AG09319 (cell line): ENCODE data around the gene MAVS.
A peak's percentile ranks its signal among the peaks of the same experiment; 100 is the strongest.

Experiments used
- DNase-seq: peaks from one replicate; pipeline ENCODE4 v3.0.0-alpha.2; 2010; ENCODE audit warnings: low read depth; ENCODE audit errors: extremely low read depth
- CTCF ChIP-seq: IDR thresholded peaks from 2 replicates; pipeline ENCODE4 v1.5.1; 2011; ENCODE audit warnings: low read depth, mild to moderate bottlenecking, inconsistent platforms, low read length, moderate library complexity

MAVS gene

GRCh38 chr20:3846740-3847428, at the start of gene MAVS:
Gene MAVS (plus strand): TSS chr20:3846834. CDS start chr20:3854625, 7,791 bp downstream.
- no peak for TF ChIP-seq CTCF
- DNase-seq, result peak; percentile 38

GRCh38 chr20:3797226-3797545, 49.4 kb upstream of the MAVS start:
- no peak for TF ChIP-seq CTCF

DNA sequence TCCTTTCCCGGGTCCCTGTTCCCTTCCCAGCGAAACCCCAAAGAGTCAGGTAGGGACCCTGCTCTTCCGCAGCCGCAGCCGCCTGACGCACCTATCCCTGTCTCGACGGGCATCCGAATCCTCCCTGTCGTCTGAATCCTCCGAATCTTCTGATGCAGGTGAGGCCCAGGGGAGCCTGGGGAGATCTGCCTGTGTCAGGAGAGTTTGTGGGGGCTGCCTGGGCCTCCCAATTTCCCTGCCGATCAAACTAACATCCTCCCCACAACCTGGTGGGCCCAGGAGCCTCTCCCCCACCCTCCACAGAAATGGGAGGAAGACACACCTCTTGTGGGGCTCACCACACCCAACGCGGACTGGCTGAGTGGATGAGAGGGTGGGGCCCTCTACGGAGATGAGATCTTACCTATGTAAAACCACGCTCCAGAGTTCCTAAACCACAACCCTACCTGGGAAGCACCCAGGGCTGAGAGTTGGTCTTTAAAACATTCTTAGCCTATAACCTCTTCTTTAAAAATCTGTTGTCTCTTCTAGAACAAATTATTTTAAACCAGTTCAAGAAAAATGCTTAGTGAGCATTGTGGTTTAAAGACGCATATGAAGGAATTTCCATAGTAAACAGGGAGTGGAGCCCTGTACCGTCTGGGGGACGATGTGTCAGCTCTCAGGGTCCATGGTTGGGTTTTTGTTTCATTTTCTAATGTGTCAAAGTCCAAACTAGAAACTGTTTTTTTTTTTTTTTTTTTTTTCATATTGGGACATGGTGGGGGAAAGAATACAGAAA, 48.9 kb upstream of the MAVS start:
- DNase-seq, result no peak
- TF ChIP-seq CTCF, result no peak

More at GRCh38 chr20:3797226-3797545, 49.4 kb upstream of the MAVS start:
- no peak for DNase-seq

DNA sequence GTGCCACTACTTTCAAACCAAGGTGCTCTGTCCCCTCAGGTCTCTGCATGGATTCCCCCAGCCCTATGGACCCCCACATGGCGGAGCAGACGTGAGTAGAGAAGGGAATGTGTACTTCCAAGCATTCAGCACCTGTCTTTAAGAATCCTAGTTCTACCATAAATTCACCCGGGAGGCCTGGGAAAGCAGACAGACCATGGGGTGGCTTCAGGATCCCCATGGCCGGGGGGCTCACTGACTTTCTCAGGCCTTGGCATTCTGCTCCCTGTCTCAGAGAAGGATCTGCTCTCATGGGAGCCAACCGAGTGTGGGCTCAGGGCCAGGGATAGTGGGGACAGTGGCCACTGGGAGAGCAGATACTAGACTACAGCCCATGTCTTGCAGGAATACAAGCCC, 48.3 kb upstream of the MAVS start:
- no peak for TF ChIP-seq CTCF
- DNase-seq, result no peak

GRCh38 chr20:3798908-3799248, 47.8 kb upstream of the MAVS start:
- DNase-seq, result no peak
- TF ChIP-seq CTCF, result no peak

- DNase-seq, result no peak
- no peak for TF ChIP-seq CTCF
These were observed 46.3 kb upstream of the MAVS start for GRCh38 chr20:3800256-3800877.

- no peak for DNase-seq
- no peak for TF ChIP-seq CTCF
These were observed 45.8 kb upstream of the MAVS start for GRCh38 chr20:3800878-3801260.
